ENCODE data around the gene PPIL1. TPM values are rescaled to one million over a fixed set of nuclear protein-coding genes. Genes with fewer than 3 reads are reported as not detected.
A peak's percentile ranks its signal among the peaks of the same experiment; 100 is the strongest.

The PPIL1 gene
- total RNA-seq, result 10 to 100 TPM; 17.5 to 31.6 (median 20.9) TPM

- peak; percentile 90 for ATAC-seq (ENCODE audit: low FRiP score)
- peak; percentile 73 for DNase-seq (ENCODE audit: low spot score)
- TF ChIP-seq, protein P1, sequence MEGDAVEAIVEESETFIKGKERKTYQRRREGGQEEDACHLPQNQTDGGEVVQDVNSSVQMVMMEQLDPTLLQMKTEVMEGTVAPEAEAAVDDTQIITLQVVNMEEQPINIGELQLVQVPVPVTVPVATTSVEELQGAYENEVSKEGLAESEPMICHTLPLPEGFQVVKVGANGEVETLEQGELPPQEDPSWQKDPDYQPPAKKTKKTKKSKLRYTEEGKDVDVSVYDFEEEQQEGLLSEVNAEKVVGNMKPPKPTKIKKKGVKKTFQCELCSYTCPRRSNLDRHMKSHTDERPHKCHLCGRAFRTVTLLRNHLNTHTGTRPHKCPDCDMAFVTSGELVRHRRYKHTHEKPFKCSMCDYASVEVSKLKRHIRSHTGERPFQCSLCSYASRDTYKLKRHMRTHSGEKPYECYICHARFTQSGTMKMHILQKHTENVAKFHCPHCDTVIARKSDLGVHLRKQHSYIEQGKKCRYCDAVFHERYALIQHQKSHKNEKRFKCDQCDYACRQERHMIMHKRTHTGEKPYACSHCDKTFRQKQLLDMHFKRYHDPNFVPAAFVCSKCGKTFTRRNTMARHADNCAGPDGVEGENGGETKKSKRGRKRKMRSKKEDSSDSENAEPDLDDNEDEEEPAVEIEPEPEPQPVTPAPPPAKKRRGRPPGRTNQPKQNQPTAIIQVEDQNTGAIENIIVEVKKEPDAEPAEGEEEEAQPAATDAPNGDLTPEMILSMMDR (IDR thresholded peaks at IDR 0.05), result no peak
Measured at GRCh38 chr6:36874443-36875249, at the start of gene PPIL1. PPIL1 (minus strand) TSS chr6:36874803; CDS start chr6:36874772, 31 bp downstream.

DNA sequence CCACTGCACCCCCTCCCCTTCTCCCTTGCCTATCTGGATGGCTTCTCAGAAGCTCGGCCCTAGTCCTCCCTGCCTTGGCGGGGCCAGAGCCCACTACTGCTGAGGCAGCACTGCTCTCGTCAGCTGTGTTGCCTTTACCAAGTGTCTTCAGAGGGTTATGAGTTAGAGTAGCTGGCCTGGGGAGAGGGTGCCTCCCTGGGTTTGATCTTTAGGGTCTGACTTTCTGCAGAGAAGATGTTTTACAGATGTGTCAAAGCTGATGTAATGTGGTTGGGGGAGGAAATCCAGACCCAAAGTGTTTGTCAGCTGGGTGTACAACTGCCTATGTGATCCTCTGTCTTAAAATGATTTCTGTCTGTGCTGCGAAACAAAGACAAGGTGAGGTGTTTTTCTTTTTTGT is 49.5 kb upstream of the PPIL1 start:
- TF ChIP-seq, protein P1 (IDR thresholded peaks at IDR 0.05), result no peak
- ATAC-seq (ENCODE audit: low FRiP score), result no peak
- DNase-seq (ENCODE audit: low spot score), result no peak

- ATAC-seq (ENCODE audit: low FRiP score) (no peak), DNase-seq (ENCODE audit: low spot score) (no peak)
- TF ChIP-seq, protein P1 (IDR thresholded peaks at IDR 0.05), result no peak
Measured at GRCh38 chr6:36920546-36920945, 45.9 kb upstream of the PPIL1 start.

DNA sequence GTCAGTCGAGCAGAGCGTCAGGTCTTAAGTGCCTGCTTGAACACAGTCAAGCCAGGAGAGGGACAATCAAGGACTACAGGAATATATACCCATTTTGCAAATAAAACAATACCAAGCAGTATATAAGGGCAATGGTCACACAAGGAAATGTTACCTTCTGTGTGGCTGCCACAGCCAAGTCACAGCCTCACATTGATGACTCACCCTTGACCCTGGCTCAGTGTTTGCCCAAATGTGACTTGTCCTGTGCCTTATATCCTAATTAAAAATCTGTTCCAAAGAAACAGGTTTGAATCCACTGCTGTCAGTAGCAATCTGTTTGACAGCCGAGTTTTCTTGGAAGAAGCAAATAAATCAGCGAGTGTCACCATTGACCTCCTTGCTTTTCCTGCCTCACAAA is 45.4 kb upstream of the PPIL1 start:
- ATAC-seq (ENCODE audit: low FRiP score) (peak; percentile 13), DNase-seq (ENCODE audit: low spot score) (no peak)

DNA sequence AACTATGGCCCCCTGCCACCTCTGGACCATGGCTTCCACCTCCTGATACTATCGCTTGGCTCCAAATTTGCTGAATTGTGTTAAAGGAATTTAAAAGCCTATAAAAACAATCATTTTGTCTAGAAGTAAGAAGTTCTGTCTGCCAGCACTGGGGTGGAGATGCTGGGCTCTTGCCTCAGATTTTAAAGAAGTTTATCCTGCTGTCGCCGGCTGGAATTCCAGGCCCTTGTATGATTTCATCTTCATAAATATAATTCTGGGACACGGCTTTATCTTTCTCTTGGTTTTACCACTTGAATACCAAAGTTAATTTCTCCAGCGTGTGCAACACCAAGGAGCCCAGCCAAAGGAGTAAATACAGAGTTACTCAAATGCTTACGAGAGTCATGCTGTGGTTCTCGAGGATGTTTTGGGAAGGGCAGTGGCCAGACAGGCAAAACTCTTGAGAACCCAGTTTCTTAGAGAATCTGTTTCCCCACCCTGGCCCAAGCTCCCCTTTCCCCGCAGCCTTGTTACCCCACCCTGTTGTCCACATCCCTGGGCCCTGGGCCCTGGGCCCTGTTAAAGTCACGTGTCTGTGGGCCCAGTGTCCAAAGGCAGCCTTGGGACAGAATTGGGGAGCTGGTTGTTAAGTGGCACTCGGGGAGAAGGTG is 43.1 kb upstream of the PPIL1 start:
- TF ChIP-seq, protein P1 (IDR thresholded peaks at IDR 0.05), result no peak
- ATAC-seq (ENCODE audit: low FRiP score) (peak; percentile 24), DNase-seq (ENCODE audit: low spot score) (no peak)

More for the DNA sequence above, 45.4 kb upstream of the PPIL1 start:
- TF ChIP-seq, protein P1 (IDR thresholded peaks at IDR 0.05), result no peak

DNA sequence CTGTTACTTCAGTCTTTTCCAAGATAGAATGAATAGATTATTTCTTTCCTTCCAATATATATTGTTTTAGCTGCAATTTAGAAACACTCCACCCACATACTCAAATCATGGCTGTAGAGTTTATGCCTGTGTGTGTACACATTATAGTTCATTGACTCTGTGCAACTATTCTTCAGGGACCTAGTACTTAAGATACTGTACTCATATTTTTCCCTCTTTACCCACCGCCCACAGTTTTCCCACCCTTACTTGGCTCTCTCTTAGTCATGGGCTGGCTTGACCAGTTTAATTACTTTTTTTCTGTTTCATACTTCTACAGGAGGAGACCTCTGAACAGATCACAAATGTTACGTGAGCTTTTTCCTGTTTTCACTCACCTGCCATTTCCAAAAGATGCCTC is 41.5 kb upstream of the PPIL1 start:
- DNase-seq (ENCODE audit: low spot score), result no peak
- TF ChIP-seq, protein P1 (IDR thresholded peaks at IDR 0.05), result no peak
- ATAC-seq (ENCODE audit: low FRiP score), result no peak

All from omental fat pad (tissue), 4 donors.